ENCODE results near the gene NUDT17. TPM values are rescaled to one million over a fixed set of nuclear protein-coding genes. Genes with fewer than 3 reads are reported as not detected.
A peak's percentile ranks its signal among the peaks of the same experiment; 100 is the strongest.
"Not testable (repeated sequence)": the region's sequence is repeated elsewhere in the genome, so short reads cannot be mapped to it uniquely, and the experiment has no call there.

The NUDT17 gene
- total RNA-seq = 1 to 10 TPM; 3.6 to 3.7 TPM
- long read RNA-seq, partial matches to known transcripts = 1 of 3 reads
- long read RNA-seq, other reads (novel, unspliced or antisense) = 2 of 3 reads

DNA sequence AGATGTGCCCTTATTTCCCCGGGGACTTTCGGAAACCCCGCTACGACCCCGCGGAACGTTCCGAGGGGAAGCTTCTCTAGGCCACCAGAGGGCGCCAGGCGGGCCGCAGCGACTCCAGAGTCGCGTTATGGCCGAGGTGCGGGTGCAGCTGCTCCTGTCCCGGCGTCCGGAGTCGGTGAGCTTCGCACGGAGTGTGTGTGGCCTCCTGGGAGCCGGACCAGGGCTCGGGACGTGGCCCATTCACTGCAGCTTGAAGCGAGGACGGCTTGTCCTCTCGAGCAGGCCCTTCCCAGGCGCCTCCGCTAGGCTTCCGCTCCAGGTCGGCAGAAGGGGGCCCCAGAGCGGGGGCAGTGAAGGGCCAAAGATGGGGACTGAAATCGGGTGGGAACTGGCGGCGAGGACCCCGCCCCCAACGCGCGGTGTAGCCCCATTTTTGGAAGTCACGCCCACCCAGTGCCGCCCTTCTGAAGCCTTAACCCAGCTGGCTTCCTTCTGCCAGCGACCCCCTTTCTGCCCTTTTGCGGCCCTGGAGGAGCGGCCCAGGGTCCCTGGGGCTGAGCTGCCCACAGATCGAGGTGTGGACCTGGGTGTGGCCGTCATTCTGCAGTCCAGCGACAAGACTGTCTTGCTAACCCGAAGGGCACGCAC, at the start of gene NUDT17:
Gene NUDT17 (plus strand): TSS at position 117 of the 648 bp plus-strand sequence. CDS start 11 bp downstream, at position 128.
- DNase-seq = peak; percentile 88
- peak; percentile 86 to 87 for ATAC-seq
- intact Hi-C loops (cut with DNase I) = loop anchor here (2.0 to 5.0 kb wide), 2 partner anchors 167 kb away; no protein-coding TSS in a partner anchor

- no peak for ATAC-seq
Observed at GRCh38 chr1:145796753-145797152, 48.7 kb upstream of the NUDT17 start.

GRCh38 chr1:145799806-145800205, 45.6 kb upstream of the NUDT17 start:
- DNase-seq (no peak), ATAC-seq (no peak)
- intact Hi-C loops (cut with DNase I) = no loop called here

More at GRCh38 chr1:145796753-145797152, 48.7 kb upstream of the NUDT17 start:
- DNase-seq = no peak
- intact Hi-C loops (cut with DNase I) = no loop called here

GRCh38 chr1:145804235-145805045, 41.0 kb upstream of the NUDT17 start:
- ATAC-seq (no peak), DNase-seq (no peak)
- intact Hi-C loops (cut with DNase I) = no loop called here

DNA sequence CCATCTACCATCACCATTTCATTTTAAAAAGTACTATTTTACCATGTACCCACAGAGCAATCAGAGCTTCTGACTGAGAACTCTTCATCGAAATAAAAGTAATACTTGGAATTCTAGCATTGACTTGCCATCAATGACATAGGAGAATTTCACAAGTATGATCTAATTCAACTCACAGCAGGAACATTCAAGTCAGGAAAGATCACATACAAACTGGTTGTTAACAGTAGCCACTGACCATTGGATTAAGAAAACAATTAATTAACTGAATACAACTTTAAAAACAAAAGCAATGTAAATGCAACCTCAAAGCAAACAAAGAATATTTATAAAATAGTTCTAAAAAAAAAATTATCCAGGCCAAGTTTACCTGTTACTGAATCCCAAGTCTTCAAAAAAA, 40.4 kb upstream of the NUDT17 start:
- intact Hi-C loops (cut with DNase I) = no loop called here
- no peak for DNase-seq
- no peak for ATAC-seq

DNA sequence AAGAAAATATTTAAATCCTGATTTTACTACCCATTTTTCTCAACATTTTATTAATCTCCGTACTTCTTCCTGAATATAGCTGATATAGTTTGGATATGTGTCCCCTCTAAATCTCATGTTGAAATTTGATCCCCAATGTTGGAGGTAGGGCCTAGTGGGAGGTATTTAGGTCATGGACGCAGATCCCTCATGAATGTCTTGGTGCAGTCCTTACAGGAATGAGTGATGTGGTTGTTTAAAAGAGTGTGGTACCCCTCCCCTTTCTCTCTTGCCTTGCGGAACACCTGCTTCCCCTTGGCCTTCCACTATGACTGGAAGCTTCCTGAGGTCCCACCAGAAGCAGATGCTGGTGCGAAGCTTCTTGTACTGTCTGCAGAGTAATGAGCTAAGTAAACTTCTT, 39.0 kb upstream of the NUDT17 start:
- intact Hi-C loops (cut with DNase I) = no loop called here
- DNase-seq = no peak

GRCh38 chr1:145806844-145807243, 38.6 kb upstream of the NUDT17 start:
- DNase-seq = no peak
- intact Hi-C loops (cut with DNase I) = no loop called here
- no peak for ATAC-seq

More for the DNA sequence above, 39.0 kb upstream of the NUDT17 start:
- ATAC-seq = no peak

DNA sequence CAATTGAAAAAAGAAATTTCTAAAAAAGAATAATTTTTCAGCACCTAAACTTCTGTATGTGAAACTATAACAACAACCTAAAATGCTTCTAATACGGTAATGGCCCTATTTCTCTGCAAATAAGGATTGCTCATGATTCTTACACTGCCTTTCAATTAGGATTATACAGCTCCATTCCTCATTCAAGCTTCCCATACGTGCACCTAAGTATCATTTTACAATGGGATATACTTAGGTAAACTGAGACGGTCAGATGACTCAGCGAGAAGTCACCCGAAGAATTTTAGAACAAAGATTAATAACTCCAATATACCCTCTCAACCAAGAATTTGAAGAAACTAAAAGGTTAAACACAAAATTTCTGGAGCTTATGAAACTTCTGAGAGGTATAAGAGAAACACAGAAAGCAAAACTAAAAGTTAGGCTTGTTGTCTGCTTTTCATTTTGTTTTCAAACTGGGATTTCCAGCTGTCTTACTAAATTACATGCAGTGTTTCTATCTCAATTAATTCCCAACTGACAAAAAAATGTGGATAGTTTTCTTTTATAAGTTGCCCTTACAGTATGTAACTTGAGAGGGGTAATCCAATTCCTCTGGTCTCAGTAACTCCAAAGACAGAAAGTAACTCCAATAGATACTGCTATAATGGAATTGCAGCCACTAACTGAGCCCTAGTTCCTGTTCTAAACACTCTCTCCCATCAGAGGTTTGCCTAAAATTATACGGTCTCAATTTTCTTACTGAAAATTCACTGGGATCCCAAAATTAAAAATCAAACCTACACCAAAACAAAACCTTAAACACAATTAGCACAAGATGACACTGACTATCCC, 32.2 kb upstream of the NUDT17 start:
- ATAC-seq; intact Hi-C loops (cut with DNase I); DNase-seq: not testable (repeated sequence)

DNA sequence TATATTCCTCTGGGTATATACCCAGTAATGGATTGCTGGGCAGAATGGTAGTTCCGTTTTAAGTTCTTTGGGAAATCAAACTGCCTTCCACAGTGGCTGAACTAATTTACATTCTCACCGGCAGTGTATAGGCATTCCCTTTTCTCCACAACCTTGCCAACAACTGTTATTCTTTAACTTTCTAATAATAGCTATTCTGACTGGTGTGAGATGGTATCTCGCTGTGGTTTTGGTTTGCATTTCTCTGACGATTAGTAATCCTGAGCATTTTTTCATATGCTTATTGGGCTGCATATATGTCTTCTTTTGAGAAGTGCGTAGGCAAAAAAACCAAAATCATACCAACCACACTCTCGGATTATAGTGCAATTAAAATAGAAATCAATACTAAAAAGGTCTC, 27.3 kb upstream of the NUDT17 start:
- intact Hi-C loops (cut with DNase I); ATAC-seq; DNase-seq: not testable (repeated sequence)

GRCh38 chr1:145822779-145823331, 22.6 kb upstream of the NUDT17 start:
- peak; percentile 6 to 15 for ATAC-seq
- DNase-seq; intact Hi-C loops (cut with DNase I): not testable (repeated sequence)

DNA sequence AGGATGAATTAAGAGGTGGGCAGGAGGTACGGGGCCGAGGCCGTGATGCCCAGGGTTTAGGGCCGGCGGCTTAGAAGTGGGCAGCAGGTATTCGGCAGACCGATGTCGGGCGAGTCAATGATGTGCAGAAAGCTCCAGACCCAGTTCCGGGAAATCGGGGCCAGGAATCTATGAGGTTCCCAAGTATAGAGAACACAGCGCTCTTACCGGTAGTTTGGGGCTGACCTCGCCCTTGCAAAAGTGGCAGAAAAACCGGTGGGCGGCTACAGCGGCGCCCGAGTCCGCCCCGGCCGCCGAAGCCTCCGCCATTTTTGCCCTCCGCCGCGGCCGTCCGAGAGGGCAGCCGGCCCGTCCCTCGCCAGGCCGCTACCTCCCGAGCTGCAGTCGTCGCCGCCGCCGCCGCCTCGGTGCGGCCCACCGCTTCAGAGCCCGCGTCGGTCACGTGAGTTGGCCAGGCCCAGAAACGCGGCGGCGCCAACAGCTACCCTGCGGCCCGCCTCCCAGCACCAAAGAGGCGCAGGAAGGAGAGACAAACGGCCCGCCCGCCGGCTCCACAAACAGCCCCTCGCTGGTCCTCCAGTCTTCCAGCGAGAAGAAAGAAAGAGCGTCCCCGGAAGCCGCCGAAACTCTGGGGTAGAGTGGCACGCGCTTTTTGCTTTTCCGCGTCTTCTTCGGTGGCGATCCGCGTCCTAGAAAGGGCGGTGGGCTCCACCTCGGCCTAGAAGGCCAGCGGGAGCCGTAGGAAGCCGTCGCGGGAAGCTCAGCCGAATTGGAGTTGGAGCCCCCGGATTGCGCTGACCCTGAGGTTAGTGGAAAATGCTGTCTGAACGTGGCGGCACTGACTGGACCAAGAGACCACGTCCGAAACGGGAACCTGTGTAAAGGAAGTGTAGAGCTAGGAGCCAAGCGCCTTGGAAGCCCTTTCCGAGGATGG, 21.6 kb upstream of the NUDT17 start, which contains the start of the genes POLR3C and RNF115:
Gene POLR3C (plus strand): TSS at position 636 of the 934 bp plus-strand sequence. CDS start 1,577 bp downstream, outside the sequence.
Gene RNF115 (minus strand): TSS at position 531 of the 934 bp plus-strand sequence. CDS start 222 bp downstream, at position 309.
- ATAC-seq = peak; percentile 97 to 98
- intact Hi-C loops (cut with DNase I) = no loop called here
- peak; percentile 94 for DNase-seq

- intact Hi-C loops (cut with DNase I) = no loop called here
- DNase-seq (no peak), ATAC-seq (no peak)
Observed at GRCh38 chr1:145824499-145824842, 21.0 kb upstream of the NUDT17 start.

GRCh38 chr1:145826030-145826429, 19.4 kb upstream of the NUDT17 start:
- ATAC-seq (no peak), DNase-seq (no peak)
- intact Hi-C loops (cut with DNase I) = no loop called here

GRCh38 chr1:145827966-145828365, 17.5 kb upstream of the NUDT17 start:
- intact Hi-C loops (cut with DNase I) = no loop called here
- ATAC-seq (no peak), DNase-seq (no peak)

- intact Hi-C loops (cut with DNase I) = no loop called here
- ATAC-seq = no peak
Observed at GRCh38 chr1:145828367-145829026, 16.9 kb upstream of the NUDT17 start.

DNA sequence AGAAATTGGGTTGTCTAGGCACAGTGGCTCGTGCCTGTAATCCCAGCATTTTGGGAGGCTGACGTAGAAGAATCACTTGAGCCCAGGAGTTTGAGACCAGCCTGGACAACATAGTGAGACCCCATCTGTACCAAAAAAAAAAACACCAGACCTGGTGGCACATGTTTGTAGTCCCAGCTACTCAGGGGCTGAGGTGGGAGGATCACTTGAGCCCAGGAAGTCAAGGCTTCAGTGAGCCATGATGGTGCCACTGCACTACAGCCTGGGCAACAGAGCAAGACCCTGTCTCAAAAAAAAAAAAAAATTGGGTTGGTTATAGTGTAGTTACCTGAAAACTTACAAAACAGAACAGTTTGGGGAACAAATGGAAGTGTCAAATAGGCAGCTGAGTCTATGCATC, 14.6 kb upstream of the NUDT17 start:
- ATAC-seq; intact Hi-C loops (cut with DNase I); DNase-seq: not testable (repeated sequence)

More at GRCh38 chr1:145828367-145829026, 16.9 kb upstream of the NUDT17 start:
- DNase-seq = no peak

GRCh38 chr1:145837656-145838055, 7.8 kb upstream of the NUDT17 start:
- intact Hi-C loops (cut with DNase I) = no loop called here
- DNase-seq (no peak), ATAC-seq (no peak)

Measured in left cardiac atrium (tissue), 4 donors.